Endothelial cell of umbilical vein (primary cell): Measurements from ENCODE around the gene RHOXF2. TPM values are rescaled to one million over a fixed set of nuclear protein-coding genes. Genes with fewer than 3 reads are reported as not detected.

Experiments
- BruUV-seq: library from RNA; stranded (reverse); fragments of 400-500 nt; replicated peaks from 2 replicates; lab custom pipeline; 2021; lab: Mats Ljungman, UMichigan
- CTCF ChIA-PET: fragments of 300-600, 350-600 bp; sonication (Branson Sonifier 250); formaldehyde crosslinking; loops from one replicate; lab custom pipeline; 2021; ENCODE audit warnings: antibody characterized with exemption, inconsistent platforms; lab: Charles Lee
- POLR2A ChIA-PET: fragments of 300-600, 350-600 bp; sonication (Branson Sonifier 250); formaldehyde crosslinking; loops from one replicate; lab custom pipeline; 2021; ENCODE audit warnings: antibody characterized with exemption, inconsistent platforms; lab: Charles Lee
- DNase-seq: peaks from one replicate; pipeline ENCODE4 v3.0.0-alpha.2; 2011; ENCODE audit warnings: low read depth, low spot score
- FAIRE-seq: peaks from 2 replicates; lab custom pipeline; 2011; peaks lifted over from hg19 to GRCh38; lab: Jason Lieb, UNC
- H2AFZ ChIP-seq: 2 replicates; pipeline ENCODE4 v1.6.0; 2012; ENCODE audit warnings: low read depth, low read length, control low read depth, inconsistent platforms
- H3K27ac ChIP-seq: 2 replicates; pipeline ENCODE4 v1.5.1; 2011; ENCODE audit warnings: low read depth, mild to moderate bottlenecking, control low read depth, low read length, moderate library complexity; ENCODE audit not compliant: insufficient read depth
- H3K27me3 ChIP-seq, 2 experiments: 2 replicates each; pipeline versions ENCODE4 v1.6.0 to v1.6.1; 2011; ENCODE audit warnings: low read length in 2 of 2, mixed read lengths in 1 of 2; ENCODE audit not compliant: control insufficient read depth in 2 of 2, insufficient read depth in 2 of 2
- H3K36me3 ChIP-seq, 2 experiments: 2 replicates in 1 of 2; 3 replicates in 1 of 2; pipeline ENCODE4 v1.5.1; 2011; ENCODE audit warnings: low read length in 2 of 2, mild to moderate bottlenecking in 1 of 2, moderate library complexity in 1 of 2; ENCODE audit not compliant: control insufficient read depth in 2 of 2, insufficient read depth in 2 of 2; ENCODE audit errors: extremely low read depth in 1 of 2
- H3K4me1 ChIP-seq: 3 replicates; pipeline ENCODE4 v1.5.1; 2011; ENCODE audit warnings: mild to moderate bottlenecking, low read length; ENCODE audit not compliant: control insufficient read depth, insufficient read depth; ENCODE audit errors: extremely low read depth
- H3K4me2 ChIP-seq: 2 replicates; pipeline ENCODE4 v1.6.1; 2011; ENCODE audit warnings: low read length, control low read depth, mixed read lengths; ENCODE audit not compliant: insufficient read depth
- H3K4me3 ChIP-seq, 3 experiments: fragments of 200-600 bp in 1 of 3; sonication (generic), shearing (Covaris generic) in 1 of 3; replicated peaks in 1 of 3; 2 replicates each; pipeline ENCODE4 v1.5.1; 2011 to 2016; ENCODE audit warnings: control low read depth in 3 of 3, low read length in 3 of 3, mild to moderate bottlenecking in 2 of 3, inconsistent platforms in 1 of 3, low read depth in 1 of 3, moderate library complexity in 1 of 3; ENCODE audit not compliant: insufficient read depth in 1 of 3
- H3K79me2 ChIP-seq: 2 replicates; pipeline ENCODE4 v1.6.0; 2012; ENCODE audit warnings: low read length, inconsistent platforms; ENCODE audit not compliant: control insufficient read depth, insufficient read depth
- H3K9ac ChIP-seq: replicated peaks from 2 replicates; pipeline ENCODE3; 2011; ENCODE audit warnings: low read length, control low read depth; ENCODE audit not compliant: insufficient read depth; ENCODE audit errors: extremely low read depth
- H3K9me1 ChIP-seq: replicated peaks from 3 replicates; pipeline ENCODE4 v1.6.0; 2011; ENCODE audit warnings: mild to moderate bottlenecking, low read length; ENCODE audit not compliant: control insufficient read depth, insufficient read depth; ENCODE audit errors: extremely low read depth
- H3K9me3 ChIP-seq: replicated peaks from 2 replicates; pipeline ENCODE4 v1.5.1; 2012; ENCODE audit warnings: low read length, inconsistent platforms; ENCODE audit not compliant: control insufficient read depth, insufficient read depth
- H4K20me1 ChIP-seq: replicated peaks from 2 replicates; pipeline ENCODE3; 2011; ENCODE audit warnings: mild to moderate bottlenecking, low read length; ENCODE audit not compliant: control insufficient read depth, insufficient read depth; ENCODE audit errors: extremely low read depth
- CTCF ChIP-seq, 2 donors: IDR thresholded peaks; 1 replicate in 1 of 2; 2 replicates in 1 of 2; pipeline ENCODE4 v1.5.1; 2011; ENCODE audit warnings: low read length in 2 of 2, mild to moderate bottlenecking in 2 of 2, moderate library complexity in 2 of 2, control low read depth in 1 of 2, inconsistent platforms in 1 of 2, low read depth in 1 of 2; ENCODE audit not compliant: insufficient read depth in 1 of 2; ENCODE audit errors: extremely low read depth in 1 of 2
- EZH2 ChIP-seq: IDR thresholded peaks from 2 replicates; pipeline ENCODE4 v1.6.1; 2012; ENCODE audit warnings: borderline replicate concordance, low read depth, mild to moderate bottlenecking, moderate library complexity, low read length, inconsistent platforms; ENCODE audit not compliant: severe bottlenecking
- FOS ChIP-seq: IDR thresholded peaks from 2 replicates; pipeline ENCODE4 v1.6.1; 2011; ENCODE audit warnings: mild to moderate bottlenecking, low read length, moderate library complexity, borderline replicate concordance; ENCODE audit not compliant: insufficient read depth
- GATA2 ChIP-seq: IDR thresholded peaks from 2 replicates; pipeline ENCODE4 v1.7.0; 2011; ENCODE audit warnings: low read depth, mild to moderate bottlenecking, moderate library complexity, mixed read lengths, low read length; ENCODE audit not compliant: insufficient read length, insufficient read depth
- JUN ChIP-seq: IDR thresholded peaks from 2 replicates; pipeline ENCODE4 v1.6.1; 2011; ENCODE audit warnings: borderline replicate concordance, low read depth; ENCODE audit not compliant: insufficient read length, insufficient read depth
- MAX ChIP-seq: IDR thresholded peaks from 2 replicates; pipeline ENCODE4 v1.6.1; 2011; ENCODE audit not compliant: insufficient read depth, insufficient read length
- MYC ChIP-seq: IDR thresholded peaks from one replicate; pipeline ENCODE4 v1.6.1; 2011; ENCODE audit warnings: mild to moderate bottlenecking, low read depth, low read length
- POLR2A ChIP-seq: IDR thresholded peaks from 2 replicates; pipeline ENCODE4 v1.6.1; 2012; ENCODE audit warnings: low read depth, mild to moderate bottlenecking, control low read depth, low read length
- POLR2AphosphoS5 ChIP-seq: IDR thresholded peaks from 2 replicates; pipeline ENCODE4 v1.6.1; 2012; ENCODE audit warnings: low read depth, mild to moderate bottlenecking, control low read depth, low read length, moderate library complexity; ENCODE audit not compliant: insufficient read depth
- dilution Hi-C: fragments of 300-500 bp; cut with MboI; formaldehyde crosslinking; loops from one replicate; pipeline ENCODE4 v1.15.0; 2019; ENCODE audit warnings: low sequenced_read_pairs; ENCODE audit not compliant: extremely low pct_ligation_motif_present
- intact Hi-C: fragments of 100-400 bp; cut with micrococcal nuclease; formaldehyde crosslinking; loops from one replicate; pipeline ENCODE4 v1.10.0; 2022
- polyA plus RNA-seq, 4 experiments: library from polyadenylated mRNA; depleted of rRNA in 3 of 4; stranded (reverse) in 3 of 4; unstranded in 1 of 4; fragments of >200 nt; gene quantifications; 2 replicates each; pipeline versions ENCODE4 v1.2.1 to v1.2.3, GENCODE V29; 2011 to 2012; ENCODE audit warnings: missing spikeins in 1 of 4
- total RNA-seq: library from RNA; stranded (reverse); gene quantifications from 2 replicates; pipeline ENCODE4 v1.2.3, GENCODE V29; 2021

Gene RHOXF2
- total and polyA plus RNA-seq, 2 donors (not counting 3 experiments of a cell fraction or from before 2014, with no cell fraction given), result not detected

- Histone ChIP-seq H3K9me3 (no peaks in the 10 kb centered on the region), H3K79me2 (no peaks in the 10 kb centered on the region), H3K4me2 (no peak overlapping the region), H3K9me1 (no peaks in the 10 kb centered on the region), H3K4me1 (no peaks in the 10 kb centered on the region), H3K9ac (no peak overlapping the region), H2AFZ (no peak overlapping the region), H3K4me3 (no peak overlapping the region), H3K27me3 (no peaks in the 10 kb centered on the region), H3K36me3 (no peaks in the 10 kb centered on the region), H4K20me1 (no peaks in the 10 kb centered on the region), H3K27ac (no peak overlapping the region)
- dilution Hi-C loops, result no loop called here
- DNase-seq, result no peak
- FAIRE-seq, result no peak
- intact Hi-C loops, result no loop called here
- POLR2A ChIA-PET, result no interaction called here
- BruUV-seq, result no TSS peak
- TF ChIP-seq POLR2AphosphoS5, result no peak
- TF ChIP-seq CTCF (IDR thresholded peaks at IDR 0.05; ENCODE audit: extremely low read depth in 1 of 2, insufficient read depth in 1 of 2, low read depth in 1 of 2, low read length in 2 of 2), result no peak
- TF ChIP-seq MAX, result no peak
- no peak for TF ChIP-seq MYC
- no peak for TF ChIP-seq EZH2
- no peak for TF ChIP-seq GATA2
- TF ChIP-seq FOS, result no peak
- no peak for TF ChIP-seq POLR2A
- no peak for TF ChIP-seq JUN
- CTCF ChIA-PET, result interaction anchor here (1.7 kb wide), 1 partner anchor 78 kb away, joined by 5 read pairs; no protein-coding TSS in a partner anchor
Measured at GRCh38 chrX:120136128-120136527, 22.3 kb upstream of the RHOXF2 start.
